SHP77 (cell line): ENCODE measurements around the gene ARFRP1.
A peak's percentile ranks its signal among the peaks of the same experiment; 100 is the strongest.

Source experiments
- DNase-seq, 2 experiments: peaks; one replicate each; lab custom pipeline; 2025; lab: John Stamatoyannopoulos, UW

ARFRP1 gene

DNA sequence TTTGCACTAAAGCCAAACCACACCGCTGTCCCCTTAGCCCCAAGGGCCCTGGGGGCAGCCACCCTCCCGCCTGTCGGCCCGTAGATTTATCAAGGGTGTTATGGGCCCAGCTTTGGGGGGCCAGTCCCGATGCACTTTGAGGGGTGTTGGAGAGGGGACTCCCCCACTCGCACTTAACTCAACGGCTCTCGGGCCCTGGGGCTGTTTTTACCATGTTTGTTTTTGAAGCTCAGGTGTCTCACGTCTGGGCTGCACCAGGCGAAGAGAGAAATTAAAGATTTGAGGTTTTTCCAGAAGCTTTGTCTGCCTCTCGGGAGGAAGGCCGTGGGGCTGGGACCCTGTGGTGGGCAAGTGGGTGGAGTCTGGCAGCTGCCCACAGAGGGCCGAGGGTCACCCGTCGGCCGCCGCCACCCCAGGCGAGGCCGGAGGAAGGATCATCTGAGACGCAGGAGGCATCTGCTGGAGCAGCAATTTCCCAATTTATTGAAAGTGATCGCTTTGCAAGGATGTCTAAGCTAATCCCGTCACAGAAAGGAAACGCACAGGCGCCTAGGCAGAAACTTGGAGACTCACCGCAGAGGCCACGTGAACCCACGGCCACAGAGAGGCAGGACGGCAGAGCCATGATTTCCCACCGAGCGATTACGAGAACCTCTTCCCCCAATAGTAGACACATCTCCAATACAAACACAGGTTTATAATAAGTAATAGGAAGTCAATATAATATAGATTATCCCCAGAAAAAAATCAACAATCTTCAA lies 35.6 kb upstream of the ARFRP1 start:
- no peak for DNase-seq

DNA sequence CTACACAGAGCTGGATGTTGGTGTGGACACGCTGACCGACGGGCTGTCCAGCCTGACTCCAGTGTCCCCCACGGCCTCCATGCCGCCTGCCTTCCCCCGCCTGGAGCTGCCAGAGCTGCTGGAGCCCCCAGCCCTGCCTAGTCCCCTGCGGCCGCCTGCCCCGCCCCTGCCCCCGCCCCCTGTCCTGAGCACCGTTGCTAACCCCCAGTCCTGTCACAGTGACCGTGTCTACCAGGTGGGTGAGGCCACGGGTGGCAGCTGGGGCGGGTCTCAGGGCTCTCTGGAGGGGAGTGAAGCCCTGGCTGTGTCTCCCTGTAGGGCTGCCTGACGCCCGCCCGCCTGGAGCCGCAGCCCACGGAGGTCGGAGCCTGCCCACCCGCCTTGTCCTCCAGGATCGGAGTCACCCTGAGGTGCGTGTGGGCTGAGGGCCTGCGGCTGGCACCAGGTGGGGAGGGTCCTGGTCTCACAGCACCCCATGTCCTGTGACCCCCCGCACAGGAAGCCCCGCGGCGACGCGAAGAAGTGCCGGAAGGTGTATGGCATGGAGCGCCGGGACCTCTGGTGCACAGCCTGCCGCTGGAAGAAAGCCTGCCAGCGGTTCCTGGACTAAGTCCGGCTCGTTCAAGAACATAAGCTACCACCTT lies 34.7 kb upstream of the ARFRP1 start:
- DNase-seq, result no peak

DNA sequence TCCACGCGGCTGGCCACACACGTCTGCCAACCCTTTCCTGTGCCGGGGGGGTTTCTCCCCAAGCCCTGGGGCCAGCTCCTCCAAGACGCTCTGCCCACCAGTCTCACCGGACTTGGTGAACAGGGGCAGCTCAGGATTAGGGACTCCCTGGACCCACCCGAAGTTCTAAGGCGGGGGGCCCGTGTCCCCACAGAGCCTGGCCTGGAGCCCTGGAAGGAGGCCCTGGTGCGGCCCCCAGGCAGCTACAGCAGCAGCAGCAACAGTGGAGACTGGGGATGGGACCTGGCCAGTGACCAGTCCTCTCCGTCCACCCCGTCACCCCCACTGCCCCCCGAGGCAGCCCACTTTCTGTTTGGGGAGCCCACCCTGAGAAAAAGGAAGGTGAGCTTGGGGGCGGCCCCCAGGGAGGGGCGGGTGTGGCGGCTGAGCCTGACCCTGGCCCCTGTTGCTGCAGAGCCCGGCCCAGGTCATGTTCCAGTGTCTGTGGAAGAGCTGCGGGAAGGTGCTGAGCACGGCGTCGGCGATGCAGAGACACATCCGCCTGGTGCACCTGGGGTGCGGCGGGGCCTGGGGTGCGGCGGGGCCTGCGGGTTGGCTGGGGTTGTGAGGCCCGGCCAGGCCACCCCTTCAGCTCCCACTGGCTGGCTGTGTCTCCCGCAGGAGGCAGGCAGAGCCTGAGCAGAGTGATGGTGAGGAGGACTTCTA lies 34.1 kb upstream of the ARFRP1 start:
- no peak for DNase-seq

DNA sequence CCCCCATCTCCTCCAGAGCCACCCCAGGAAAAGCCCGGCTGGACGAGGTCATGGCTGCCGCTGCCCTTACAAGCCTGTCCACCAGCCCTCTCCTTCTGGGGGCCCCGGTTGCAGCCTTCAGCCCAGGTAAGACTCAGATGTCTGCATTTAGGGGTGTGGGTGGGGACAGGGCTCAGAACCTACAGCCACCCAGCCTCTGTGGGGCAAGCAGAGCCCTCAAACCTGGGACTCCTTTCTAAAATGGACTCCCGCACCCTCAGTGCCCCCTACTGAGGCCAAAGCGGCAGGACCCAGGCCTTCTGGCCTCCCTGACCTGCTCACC lies 33.5 kb upstream of the ARFRP1 start:
- no peak for DNase-seq

DNA sequence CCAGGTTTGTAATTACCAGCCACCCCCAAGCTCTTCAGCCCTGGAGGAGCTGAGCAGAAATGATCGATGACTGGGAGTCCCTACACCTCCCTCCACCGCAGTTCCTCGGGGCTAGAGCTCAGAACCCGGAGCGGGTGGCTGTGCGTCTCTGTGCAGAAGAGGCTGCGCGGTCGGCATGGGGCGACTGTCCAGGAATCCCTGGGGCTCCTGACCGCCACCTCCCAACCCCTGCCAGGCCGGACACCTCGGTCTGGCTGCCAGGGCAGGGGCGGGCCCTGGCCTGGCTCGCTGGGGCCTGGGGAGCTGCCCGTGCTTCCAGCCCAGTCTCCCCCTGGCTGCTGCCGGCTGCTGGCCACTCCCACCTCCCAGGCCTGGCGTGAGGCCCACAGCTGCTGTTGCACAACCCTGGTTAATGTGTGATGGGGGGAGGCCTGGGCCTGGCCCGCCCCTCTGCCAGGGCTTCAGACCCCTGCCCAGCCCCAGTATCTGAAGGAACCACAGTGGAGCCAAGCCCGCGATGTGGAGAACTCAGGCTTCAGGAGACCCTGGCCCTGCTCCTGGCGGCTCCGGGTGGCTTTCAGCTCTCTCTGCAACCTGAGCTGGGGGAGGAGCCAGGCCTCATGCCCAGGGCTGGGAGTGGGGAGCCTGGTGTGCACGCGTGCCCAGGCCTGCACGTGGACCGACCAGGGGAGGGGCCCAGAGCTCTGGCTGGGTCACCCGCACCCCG lies 33.0 kb upstream of the ARFRP1 start:
- peak; percentile 80 to 86 for DNase-seq

DNA sequence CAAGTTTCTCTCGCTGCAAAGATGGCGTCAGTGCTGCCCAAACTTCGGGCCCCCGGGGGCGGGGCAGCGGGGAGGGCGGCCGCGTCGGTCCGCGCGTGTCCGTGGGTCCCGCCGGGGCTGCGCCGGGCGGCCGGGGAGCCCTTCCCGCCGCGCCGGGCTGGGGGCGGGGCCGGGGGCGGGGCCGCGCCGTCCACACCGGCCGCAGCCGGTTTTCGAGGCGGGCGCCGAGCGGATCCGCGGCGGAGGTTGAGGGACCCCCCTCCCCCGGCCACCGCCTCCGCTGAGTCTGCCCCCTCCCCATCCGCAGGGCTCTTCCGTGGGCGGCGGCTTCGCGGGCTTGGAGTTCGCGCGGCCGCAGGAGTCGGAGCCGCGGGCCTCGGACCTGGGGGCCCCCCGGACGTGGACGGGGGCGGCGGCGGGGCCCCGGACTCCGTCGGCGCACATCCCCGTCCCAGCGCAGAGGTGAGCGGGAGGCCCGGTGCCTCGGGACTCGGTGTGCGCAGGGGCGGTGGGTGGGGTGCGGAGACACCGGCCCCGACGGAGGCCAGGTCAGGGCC lies 32.4 kb upstream of the ARFRP1 start:
- DNase-seq, result no peak

DNA sequence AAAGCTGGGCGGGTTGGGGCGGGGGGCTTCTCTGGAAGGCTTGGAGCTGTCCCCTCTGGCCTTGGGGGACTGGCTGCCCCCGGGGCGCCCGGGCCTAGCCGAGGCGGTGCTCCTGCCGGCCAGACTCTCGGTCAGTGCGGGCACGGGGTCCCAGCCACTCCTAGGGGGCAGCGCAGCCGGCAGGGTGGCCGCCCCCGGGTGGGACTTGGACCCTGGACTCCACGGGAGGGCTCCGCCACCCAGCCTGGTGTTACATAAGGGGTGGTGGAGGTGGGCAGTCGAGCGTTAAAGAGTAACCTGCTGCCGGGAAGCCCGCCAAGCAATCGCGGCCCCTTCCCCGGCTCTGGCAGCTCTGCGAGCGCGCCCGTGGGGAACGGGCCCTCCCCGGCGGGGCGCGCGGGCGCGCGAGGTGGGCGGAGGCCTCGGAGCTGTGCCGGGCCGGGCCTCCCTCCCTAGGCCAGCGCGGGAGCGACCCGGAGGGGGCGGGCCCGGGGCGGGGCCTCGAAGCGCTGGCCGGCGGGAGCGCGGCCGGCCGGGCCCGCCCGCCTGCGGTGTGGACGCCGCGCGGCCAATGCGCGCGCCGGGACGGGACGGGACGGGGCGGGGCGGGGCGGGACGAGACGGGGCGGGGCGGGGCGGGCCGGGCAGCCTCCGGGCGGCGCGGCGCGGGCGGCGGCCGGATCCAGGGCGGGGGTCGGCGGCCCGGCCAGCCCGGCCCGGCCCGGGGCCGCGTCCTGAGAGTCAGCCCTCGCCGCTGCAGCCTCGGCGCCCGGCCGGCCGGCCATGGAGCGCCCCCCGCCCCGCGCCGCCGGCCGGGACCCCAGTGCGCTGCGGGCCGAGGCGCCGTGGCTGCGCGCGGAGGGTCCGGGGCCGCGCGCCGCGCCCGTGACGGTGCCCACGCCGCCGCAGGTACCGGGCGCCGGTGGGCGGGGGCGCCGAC lies 31.6 kb upstream of the ARFRP1 start, which contains the start of gene SLC2A4RG:
SLC2A4RG (plus strand) TSS at position 647 of the 940 bp plus-strand sequence; CDS start at position 784, 137 bp downstream.
- peak; percentile 52 to 86 for DNase-seq

DNA sequence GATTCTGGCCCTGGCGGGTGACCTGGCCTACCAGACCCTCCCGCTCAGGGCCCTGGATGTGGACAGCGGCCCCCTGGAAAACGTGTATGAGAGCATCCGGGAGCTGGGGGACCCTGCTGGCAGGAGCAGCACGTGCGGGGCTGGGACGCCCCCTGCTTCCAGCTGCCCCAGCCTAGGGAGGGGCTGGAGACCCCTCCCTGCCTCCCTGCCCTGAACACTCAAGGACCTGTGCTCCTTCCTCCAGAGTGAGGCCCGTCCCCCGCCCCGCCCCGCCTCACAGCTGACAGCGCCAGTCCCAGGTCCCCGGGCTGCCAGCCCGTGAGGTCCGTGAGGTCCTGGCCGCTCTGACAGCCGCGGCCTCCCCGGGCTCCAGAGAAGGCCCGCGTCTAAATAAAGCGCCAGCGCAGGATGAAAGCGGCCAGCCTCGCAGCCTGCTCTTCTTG lies 30.9 kb upstream of the ARFRP1 start:
- DNase-seq, result peak in 1 of 2 experiments; percentile 37

DNA sequence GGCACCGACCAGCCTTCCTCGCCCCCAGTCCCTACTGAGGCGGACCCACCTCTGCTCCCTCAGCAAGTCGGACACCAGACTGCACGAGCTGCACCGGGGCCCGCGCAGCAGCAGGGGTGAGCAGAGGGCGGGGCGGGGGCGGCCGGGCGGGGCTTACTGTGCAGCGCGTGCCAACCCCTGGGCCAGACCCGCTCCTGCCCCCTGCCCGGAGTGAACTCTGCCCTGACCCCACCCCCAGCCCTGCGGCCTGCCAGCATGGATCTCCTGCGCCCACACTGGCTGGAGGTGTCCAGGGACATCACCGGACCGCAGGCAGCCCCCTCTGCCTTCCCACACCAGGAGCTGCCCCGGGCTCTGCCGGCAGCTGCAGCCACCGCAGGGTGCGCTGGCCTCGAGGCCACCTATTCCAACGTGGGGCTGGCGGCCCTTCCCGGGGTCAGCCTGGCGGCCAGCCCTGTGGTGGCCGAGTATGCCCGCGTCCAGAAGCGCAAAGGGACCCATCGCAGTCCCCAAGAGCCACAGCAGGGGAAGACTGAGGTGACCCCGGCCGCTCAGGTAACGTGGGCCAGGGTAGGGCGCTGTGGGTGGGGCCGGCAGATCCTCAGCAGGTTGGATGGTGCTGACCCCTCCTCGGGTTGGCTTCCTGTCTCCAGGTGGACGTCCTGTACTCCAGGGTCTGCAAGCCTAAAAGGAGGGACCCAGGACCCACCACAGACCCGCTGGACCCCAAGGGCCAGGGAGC lies 30.3 kb upstream of the ARFRP1 start:
- DNase-seq, result no peak

DNA sequence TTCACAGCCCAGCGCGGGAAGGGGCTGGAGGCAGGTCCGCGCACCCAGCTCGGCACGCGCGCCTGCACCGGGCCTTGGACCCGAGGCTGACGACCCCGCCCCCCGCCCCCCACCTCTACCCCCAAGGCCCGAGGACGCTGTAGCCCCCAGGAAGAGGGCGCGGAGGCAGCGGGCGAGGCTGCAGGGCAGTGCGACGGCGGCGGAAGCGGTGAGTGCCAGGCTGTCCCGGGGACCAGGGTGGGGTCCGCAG lies 29.8 kb upstream of the ARFRP1 start:
- DNase-seq, result no peak

DNA sequence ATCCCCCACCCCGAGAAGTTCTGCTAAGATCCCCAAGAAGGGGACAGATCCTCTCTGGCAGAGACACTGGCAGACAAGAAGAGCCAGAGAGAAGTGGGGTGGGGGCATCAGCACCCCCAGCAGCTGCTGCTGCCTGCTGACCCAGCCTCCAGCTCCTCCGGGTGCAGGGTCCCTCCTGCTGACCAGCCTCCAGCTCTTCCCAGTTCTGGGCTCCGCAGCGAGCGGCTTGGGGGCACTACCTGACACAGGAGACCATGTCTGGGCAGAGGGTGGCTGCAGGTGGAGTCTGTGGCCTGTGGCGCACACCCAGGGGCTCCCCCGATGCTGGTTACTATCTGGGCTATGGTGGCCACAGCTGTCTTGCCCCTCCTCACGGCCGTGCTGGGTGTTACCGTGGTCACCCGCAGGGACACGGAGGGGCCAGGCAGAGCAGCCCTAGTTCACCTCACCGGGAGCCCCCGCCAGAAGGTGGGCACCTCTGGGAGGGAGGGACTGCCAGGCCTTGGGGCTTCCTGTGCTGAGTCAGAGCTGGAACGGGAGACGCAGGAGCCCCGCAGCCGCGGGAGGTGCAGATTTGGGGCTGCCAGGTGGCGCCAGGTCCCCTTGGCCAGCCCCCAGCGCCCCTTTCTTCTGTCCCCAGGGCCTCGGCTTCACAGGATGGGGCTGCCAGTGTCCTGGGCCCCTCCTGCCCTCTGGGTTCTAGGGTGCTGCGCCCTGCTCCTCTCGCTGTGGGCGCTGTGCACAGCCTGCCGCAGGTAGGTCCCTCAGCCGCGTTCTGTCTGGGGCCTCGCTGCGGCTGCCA lies 29.3 kb upstream of the ARFRP1 start:
- no peak for DNase-seq

DNA sequence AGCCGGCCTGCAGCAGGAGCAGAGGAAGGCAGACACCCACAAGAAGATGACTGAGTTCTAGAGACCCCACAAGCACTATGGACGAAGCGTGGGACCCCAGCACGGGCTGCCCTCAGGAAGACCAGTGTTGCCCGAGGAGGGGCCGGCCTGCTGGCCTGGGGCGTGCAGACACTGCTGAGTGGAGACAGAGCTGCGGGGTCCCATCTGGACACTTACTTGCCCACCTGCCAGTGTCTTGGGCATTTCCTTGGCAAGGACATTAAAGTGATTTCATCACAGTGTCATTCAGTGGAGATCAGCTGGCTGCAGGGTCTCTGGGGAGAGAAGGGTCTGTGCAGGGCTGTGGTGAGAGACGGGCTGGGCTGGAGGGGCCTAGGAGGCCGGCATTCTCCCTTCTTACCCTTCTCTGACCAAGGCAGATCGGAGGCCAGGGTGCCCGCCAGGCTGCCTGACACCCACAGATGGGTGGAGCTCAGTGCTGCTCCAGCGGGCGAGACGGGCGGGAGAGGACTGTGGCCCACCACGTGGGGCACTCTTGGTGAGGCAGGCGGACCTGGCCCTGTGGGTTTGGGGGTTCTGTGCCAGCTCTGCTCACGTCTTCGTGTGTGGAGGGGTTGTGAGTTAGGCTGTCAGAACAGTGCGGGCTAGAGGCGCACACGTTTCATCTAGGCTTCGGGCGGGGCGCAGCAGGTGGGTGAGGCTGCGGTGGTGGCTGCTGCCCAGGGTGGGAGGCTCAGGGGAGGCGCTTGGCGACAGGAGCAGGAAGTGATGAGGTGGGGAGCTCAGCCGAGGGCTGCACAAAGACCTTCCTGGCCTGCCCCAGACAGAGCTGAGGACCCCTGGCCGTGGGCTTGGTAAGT lies 28.3 kb upstream of the ARFRP1 start, which contains the start of gene LIME1:
LIME1 (plus strand) TSS at position 806 of the 860 bp plus-strand sequence. CDS start 886 bp downstream, outside the sequence.
- DNase-seq, result no peak

DNA sequence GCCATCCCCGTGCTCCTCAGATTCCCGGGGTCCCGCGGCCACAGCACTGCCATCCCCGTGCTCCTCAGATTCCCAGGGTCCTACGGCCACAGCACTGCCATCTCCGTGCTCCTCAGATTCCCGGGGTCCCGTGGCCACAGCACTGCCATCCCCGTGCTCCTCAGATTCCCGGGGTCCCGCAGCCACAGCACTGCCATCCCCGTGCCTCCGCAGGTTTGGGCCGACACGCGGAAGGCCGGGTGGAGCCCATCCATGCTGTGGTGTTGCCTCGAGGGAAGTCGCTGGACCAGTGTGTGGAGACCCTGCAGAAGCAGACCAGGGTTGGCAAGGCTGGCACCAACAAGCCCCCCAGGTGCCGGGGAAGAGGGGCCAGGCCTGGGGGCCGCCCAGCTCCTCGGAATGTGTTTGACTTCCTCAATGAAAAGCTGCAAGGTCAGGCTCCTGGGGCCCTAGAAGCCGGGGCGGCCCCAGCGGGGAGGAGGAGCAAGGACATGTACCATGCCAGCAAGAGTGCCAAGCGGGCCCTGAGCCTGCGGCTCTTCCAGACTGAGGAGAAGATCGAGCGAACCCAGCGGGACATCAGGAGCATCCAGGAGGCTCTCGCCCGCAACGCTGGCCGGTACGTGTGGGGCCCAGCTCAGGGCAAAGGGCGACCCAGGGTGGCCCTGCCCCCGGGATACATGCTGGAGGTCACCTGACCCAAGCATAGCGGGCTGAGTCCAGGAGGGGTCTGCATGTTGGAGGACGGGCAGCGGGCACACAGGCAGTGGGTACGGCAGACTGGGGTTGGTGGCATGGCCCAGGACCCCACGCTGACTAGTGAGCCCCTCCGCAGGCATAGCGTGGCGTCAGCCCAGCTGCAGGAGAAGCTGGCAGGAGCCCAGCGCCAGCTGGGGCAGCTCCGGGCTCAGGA lies 27.4 kb upstream of the ARFRP1 start:
- DNase-seq, result no peak

DNA sequence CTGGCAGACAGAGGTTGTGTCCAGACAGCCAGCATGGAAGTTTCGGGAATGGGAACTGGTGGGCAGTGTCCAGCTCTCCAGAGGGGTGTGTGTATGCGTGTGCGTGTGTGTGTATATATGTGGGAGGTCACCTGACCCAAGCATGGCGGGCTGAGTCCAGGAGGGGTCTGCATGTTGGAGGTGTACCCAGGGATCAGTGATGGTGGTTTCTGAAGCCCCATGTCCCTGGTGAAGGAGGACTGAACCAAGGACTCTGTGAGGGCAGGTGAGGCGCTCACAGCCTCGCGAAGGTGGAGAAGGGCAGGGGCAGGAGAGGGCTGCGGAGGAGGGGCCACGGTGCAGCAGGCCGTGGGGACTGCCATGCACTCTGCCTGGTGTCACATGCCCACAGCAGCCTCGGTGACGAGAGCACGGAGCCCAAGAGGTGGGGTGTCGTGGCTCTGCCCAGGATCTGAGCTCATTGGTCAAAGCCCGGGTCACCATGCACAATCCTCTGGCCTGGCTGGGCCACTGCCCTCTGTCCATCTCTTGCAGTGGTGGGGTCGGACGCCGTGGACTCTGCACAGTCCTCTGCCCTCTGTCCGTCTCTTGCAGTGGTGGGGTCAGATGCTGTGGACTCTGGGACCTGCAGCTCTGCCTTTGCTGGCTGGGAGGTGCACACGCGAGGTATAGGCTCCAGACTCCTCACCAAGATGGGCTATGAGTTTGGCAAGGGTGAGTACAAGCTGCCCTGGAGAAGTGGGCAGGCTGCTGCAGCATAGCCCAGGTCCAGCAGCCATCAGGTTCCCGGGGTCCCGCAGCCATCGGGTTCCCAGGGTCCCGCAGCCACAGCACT lies 26.6 kb upstream of the ARFRP1 start:
- DNase-seq, result no peak

DNA sequence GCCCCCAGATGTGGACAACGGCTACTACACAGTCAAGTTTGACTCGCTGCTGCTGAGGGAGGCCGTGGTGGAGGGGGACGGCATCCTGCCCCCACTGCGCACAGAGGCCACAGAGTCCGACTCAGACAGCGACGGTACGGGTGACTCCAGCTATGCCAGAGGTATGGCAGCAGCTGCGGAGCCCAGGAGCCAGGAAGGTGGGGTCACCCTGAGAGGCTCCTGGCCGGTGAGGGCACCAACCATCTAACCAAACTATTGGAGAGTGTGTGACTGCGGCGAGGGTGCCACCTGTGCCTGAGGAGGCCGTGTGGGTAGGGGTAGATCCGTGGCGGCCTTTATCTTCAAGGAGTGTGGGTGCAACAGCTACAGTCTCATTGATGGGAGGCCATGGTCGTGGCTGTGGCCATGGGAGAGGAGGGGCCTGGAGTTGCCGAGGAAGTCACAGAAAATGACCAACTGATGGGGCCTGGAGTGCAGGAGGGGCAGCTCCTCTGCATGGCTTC lies 25.9 kb upstream of the ARFRP1 start:
- DNase-seq, result no peak

DNA sequence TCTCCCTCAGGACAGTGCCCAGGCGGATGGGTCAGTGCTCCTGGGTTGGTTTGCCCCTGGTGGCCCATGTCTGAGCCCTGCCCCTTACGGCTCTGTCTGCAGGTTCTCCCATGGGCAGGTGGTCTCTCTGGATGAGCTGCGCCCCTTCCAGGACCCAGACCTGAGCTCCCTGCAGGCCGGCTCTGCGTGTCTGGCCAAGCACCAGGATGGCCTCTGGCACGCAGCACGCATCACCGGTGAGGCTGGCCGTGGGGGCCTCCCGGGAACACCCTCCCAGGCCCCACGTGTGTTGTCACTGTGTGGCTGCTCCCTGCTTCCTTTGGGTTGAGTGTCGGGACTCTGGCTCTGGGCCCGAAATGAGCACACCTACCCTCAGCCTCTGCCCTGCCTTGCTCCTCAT lies 25.3 kb upstream of the ARFRP1 start:
- DNase-seq, result no peak
